ENCODE results near the gene CRLF3. TPM values are rescaled to one million over a fixed set of nuclear protein-coding genes. Genes with fewer than 3 reads are reported as not detected.

The CRLF3 gene
- total RNA-seq, 3 donors from 2014 or later, result 15.4 to 18.7 (median 17.7) TPM

GRCh38 chr17:30812218-30813177 lies 12.0 kb downstream of the CRLF3 start:
- Histone ChIP-seq H3K27me3 (no peaks in the 10 kb centered on the region), H3K36me3 (no peaks in the 10 kb centered on the region), H3K9me3 (no peaks in the 10 kb centered on the region), H3K4me1 (no peaks in the 10 kb centered on the region), H3K4me3 (no peak overlapping the region), H3K27ac (peak overlapping the region; percentile 48 to 78)
- intact Hi-C loops (cut with DNase I; ENCODE audit: low total_unique reads), result no loop called here
- DNase-seq (ENCODE audit: low spot score in 2 of 2), result no peak
- TF ChIP-seq POLR2AphosphoS5 (IDR thresholded peaks at IDR 0.05) (no peak), POLR2A (IDR thresholded peaks at IDR 0.05) (no peak), CTCF (IDR thresholded peaks at IDR 0.05) (no peak)

GRCh38 chr17:30809867-30810266 lies 14.6 kb downstream of the CRLF3 start:
- no peak for DNase-seq (ENCODE audit: low spot score in 2 of 2)
- H3K4me3 ChIP-seq, result no peak overlapping the region
- no peaks in the 10 kb centered on the region for H3K9me3 ChIP-seq
- TF ChIP-seq POLR2AphosphoS5 (IDR thresholded peaks at IDR 0.05) (no peak), POLR2A (IDR thresholded peaks at IDR 0.05) (no peak), CTCF (IDR thresholded peaks at IDR 0.05) (no peak)
- H3K4me1 ChIP-seq, result no peaks in the 10 kb centered on the region
- intact Hi-C loops (cut with DNase I; ENCODE audit: low total_unique reads), result no loop called here
- H3K36me3 ChIP-seq, result no peaks in the 10 kb centered on the region
- H3K27ac ChIP-seq, result no peak overlapping the region
- no peaks in the 10 kb centered on the region for H3K27me3 ChIP-seq

GRCh38 chr17:30808785-30809286 lies 15.7 kb downstream of the CRLF3 start:
- no peaks in the 10 kb centered on the region for H3K9me3 ChIP-seq
- intact Hi-C loops (cut with DNase I; ENCODE audit: low total_unique reads), result no loop called here

GRCh38 chr17:30807896-30808295 lies 16.6 kb downstream of the CRLF3 start:
- intact Hi-C loops (cut with DNase I; ENCODE audit: low total_unique reads), result no loop called here
- no peak overlapping the region for H3K4me3 ChIP-seq
- H3K9me3 ChIP-seq, result no peaks in the 10 kb centered on the region
- H3K36me3 ChIP-seq, result no peaks in the 10 kb centered on the region
- no peak for TF ChIP-seq POLR2A (IDR thresholded peaks at IDR 0.05)
- no peak for TF ChIP-seq POLR2AphosphoS5 (IDR thresholded peaks at IDR 0.05)
- no peak for TF ChIP-seq CTCF (IDR thresholded peaks at IDR 0.05)
- H3K27ac ChIP-seq, result no peak overlapping the region
- H3K27me3 ChIP-seq, result no peaks in the 10 kb centered on the region
- DNase-seq (ENCODE audit: low spot score in 2 of 2), result no peak
- no peaks in the 10 kb centered on the region for H3K4me1 ChIP-seq

More at GRCh38 chr17:30808785-30809286, 15.7 kb downstream of the CRLF3 start:
- Histone ChIP-seq H3K27me3 (no peaks in the 10 kb centered on the region), H3K4me1 (no peaks in the 10 kb centered on the region), H3K4me3 (no peak overlapping the region), H3K27ac (no peak overlapping the region), H3K36me3 (no peaks in the 10 kb centered on the region)
- no peak for TF ChIP-seq CTCF (IDR thresholded peaks at IDR 0.05)
- no peak for DNase-seq (ENCODE audit: low spot score in 2 of 2)

- DNase-seq (ENCODE audit: low spot score in 2 of 2), result no peak
- Histone ChIP-seq H3K36me3 (no peaks in the 10 kb centered on the region), H3K9me3 (no peaks in the 10 kb centered on the region), H3K4me3 (no peak overlapping the region), H3K27me3 (no peaks in the 10 kb centered on the region), H3K27ac (no peak overlapping the region), H3K4me1 (no peaks in the 10 kb centered on the region)
- intact Hi-C loops (cut with DNase I; ENCODE audit: low total_unique reads), result no loop called here
- TF ChIP-seq POLR2A (IDR thresholded peaks at IDR 0.05), result no peak
- TF ChIP-seq CTCF (IDR thresholded peaks at IDR 0.05), result no peak
- no peak for TF ChIP-seq POLR2AphosphoS5 (IDR thresholded peaks at IDR 0.05)
Measured at GRCh38 chr17:30805944-30806456, 18.5 kb downstream of the CRLF3 start.
